ENCODE measurements around the gene TNNT3. TPM values are rescaled to one million over a fixed set of nuclear protein-coding genes. Genes with fewer than 3 reads are reported as not detected.

Gene TNNT3
- total and polyA plus RNA-seq, 5 donors, result 9.0 to 63.1 (median 39.9) TPM

- no peak for ATAC-seq
- no peaks in the 10 kb centered on the region for H3K9me3 ChIP-seq (ENCODE audit: control insufficient read depth, low read length)
- H3K27ac ChIP-seq (ENCODE audit: low read length), result no peak overlapping the region
- WGBS, result 92% methylated on average over 4 of the region's 4 CpGs
- no peaks in the 10 kb centered on the region for H3K27me3 ChIP-seq (ENCODE audit: control insufficient read depth, insufficient read depth)
- no peak overlapping the region for H3K4me3 ChIP-seq (ENCODE audit: low read length)
- intact Hi-C loops (cut with DNase I), result loop anchor here in 2 of 4 donors (10.0 kb wide), 2 partner anchors 46 to 54 kb away; partner anchors contain the start of gene MRPL23 (in 1 of the 2)
- no peaks in the 10 kb centered on the region for H3K4me1 ChIP-seq (ENCODE audit: control insufficient read depth, insufficient read depth, low read length)
- DNase-seq, result no peak
These were observed 20.4 kb upstream of the TNNT3 start for GRCh38 chr11:1899090-1899489.

GRCh38 chr11:1899686-1900085 lies 19.8 kb upstream of the TNNT3 start:
- H3K9me3 ChIP-seq (ENCODE audit: control insufficient read depth, low read length), result no peaks in the 10 kb centered on the region
- WGBS, result 78% methylated on average over 5 of the region's 5 CpGs
- H3K27ac ChIP-seq (ENCODE audit: low read length), result no peak overlapping the region
- ATAC-seq, result no peak
- DNase-seq, result no peak
- no peaks in the 10 kb centered on the region for H3K27me3 ChIP-seq (ENCODE audit: control insufficient read depth, insufficient read depth)
- no peaks in the 10 kb centered on the region for H3K4me1 ChIP-seq (ENCODE audit: control insufficient read depth, insufficient read depth, low read length)
- intact Hi-C loops (cut with DNase I), result loop anchor here in 2 of 4 donors (10.0 kb wide), 2 partner anchors 45 to 55 kb away; partner anchors contain the start of gene MRPL23 (in 1 of the 2)
- no peak overlapping the region for H3K4me3 ChIP-seq (ENCODE audit: low read length)

GRCh38 chr11:1906181-1906580 lies 13.3 kb upstream of the TNNT3 start:
- Histone ChIP-seq H3K27me3 (ENCODE audit: control insufficient read depth, insufficient read depth) (no peaks in the 10 kb centered on the region), H3K27ac (ENCODE audit: low read length) (no peak overlapping the region), H3K9me3 (ENCODE audit: control insufficient read depth, low read length) (no peaks in the 10 kb centered on the region), H3K4me3 (ENCODE audit: low read length) (no peak overlapping the region), H3K4me1 (ENCODE audit: control insufficient read depth, insufficient read depth, low read length) (peaks cover 7% of the 10 kb centered on the region)
- intact Hi-C loops (cut with DNase I), result no loop called here
- 29% methylated on average over 5 of the region's 5 CpGs for WGBS
- no peak for DNase-seq
- ATAC-seq, result no peak

- WGBS, result 42% methylated on average over 14 of the region's 14 CpGs
- Histone ChIP-seq H3K9me3 (ENCODE audit: control insufficient read depth, low read length) (no peaks in the 10 kb centered on the region), H3K27ac (ENCODE audit: low read length) (peak overlapping the region; percentile 49), H3K4me1 (ENCODE audit: control insufficient read depth, insufficient read depth, low read length) (peaks cover 7% of the 10 kb centered on the region), H3K4me3 (ENCODE audit: low read length) (no peak overlapping the region), H3K27me3 (ENCODE audit: control insufficient read depth, insufficient read depth) (no peaks in the 10 kb centered on the region)
- peak in 1 of 3 donors; percentile 49 for DNase-seq
- peak; percentile 16 to 37 for ATAC-seq
- intact Hi-C loops (cut with DNase I), result no loop called here
These were observed 12.7 kb upstream of the TNNT3 start for GRCh38 chr11:1906611-1907423.

DNA sequence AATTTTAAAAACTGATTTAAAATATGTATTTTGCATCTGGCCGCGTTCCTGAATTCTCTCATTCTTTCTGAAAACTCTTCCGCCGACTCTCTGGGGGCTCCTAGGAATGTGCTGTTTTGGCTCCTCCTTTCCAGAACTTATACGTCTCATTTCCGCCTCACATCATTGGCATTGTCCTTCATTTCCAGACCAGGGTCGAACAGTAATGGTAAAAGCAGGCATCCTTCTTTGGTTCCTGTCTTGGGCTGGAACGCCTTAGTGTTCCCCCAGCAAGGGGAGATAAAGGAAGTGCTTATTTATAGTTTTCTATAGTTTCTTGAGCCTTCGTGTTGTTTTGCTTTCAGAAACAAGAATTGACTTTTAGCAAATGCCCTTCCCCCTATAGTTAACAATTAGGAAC lies 10.9 kb upstream of the TNNT3 start:
- WGBS, result 23% methylated on average over 9 of the region's 9 CpGs
- H3K27ac ChIP-seq (ENCODE audit: low read length), result peak overlapping the region; percentile 65
- no peaks in the 10 kb centered on the region for H3K27me3 ChIP-seq (ENCODE audit: control insufficient read depth, insufficient read depth)
- peak; percentile 49 to 55 for ATAC-seq
- peak overlapping the region; percentile 13 for H3K4me3 ChIP-seq (ENCODE audit: low read length)
- peaks cover 7% of the 10 kb centered on the region for H3K4me1 ChIP-seq (ENCODE audit: control insufficient read depth, insufficient read depth, low read length)
- DNase-seq, result peak in 1 of 3 donors; percentile 45
- H3K9me3 ChIP-seq (ENCODE audit: control insufficient read depth, low read length), result no peaks in the 10 kb centered on the region
- intact Hi-C loops (cut with DNase I), result no loop called here

GRCh38 chr11:1909524-1909923 lies 10.0 kb upstream of the TNNT3 start:
- intact Hi-C loops (cut with DNase I), result no loop called here

DNA sequence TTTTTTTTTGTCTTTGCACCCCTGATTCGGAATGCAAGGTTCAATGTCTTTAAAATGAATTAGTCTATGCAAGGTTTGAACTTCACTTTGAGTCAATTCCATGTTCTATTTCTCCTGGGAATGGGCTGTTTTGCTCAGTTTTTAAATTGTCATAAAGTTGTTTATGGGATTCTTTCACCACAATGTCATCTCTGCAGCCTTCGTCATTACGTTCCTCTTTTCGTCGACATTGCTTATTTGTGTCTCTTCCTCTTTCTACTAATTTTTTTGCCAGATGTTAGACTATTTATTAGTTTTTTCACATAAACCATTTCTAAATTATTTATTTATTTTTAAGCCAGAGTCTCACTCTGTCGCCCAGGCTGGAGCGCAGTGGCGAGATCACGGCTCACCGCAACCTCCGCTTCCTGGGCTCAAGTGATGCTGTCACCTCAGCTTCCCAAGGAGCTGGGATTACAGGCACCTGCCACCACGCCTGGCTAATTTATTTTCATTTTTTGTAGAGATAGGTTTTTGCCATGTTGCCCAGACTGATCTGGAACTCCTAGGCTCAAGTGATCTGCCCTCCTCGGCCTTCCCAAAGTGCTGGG lies 7.1 kb upstream of the TNNT3 start:
- no peaks in the 10 kb centered on the region for H3K4me1 ChIP-seq (ENCODE audit: control insufficient read depth, insufficient read depth, low read length)
- H3K27ac ChIP-seq (ENCODE audit: low read length), result no peak overlapping the region
- DNase-seq (peak in 1 of 3 donors; percentile 27), ATAC-seq (no peak)
- intact Hi-C loops (cut with DNase I), result loop anchor here in 1 of 4 donors (10.0 kb wide), 1 partner anchor 58 kb away; the partner anchor contains the start of gene LSP1
- H3K4me3 ChIP-seq (ENCODE audit: low read length), result no peak overlapping the region
- H3K27me3 ChIP-seq (ENCODE audit: control insufficient read depth, insufficient read depth), result no peaks in the 10 kb centered on the region
- WGBS, result 73% methylated on average over 13 of the region's 13 CpGs
- no peaks in the 10 kb centered on the region for H3K9me3 ChIP-seq (ENCODE audit: control insufficient read depth, low read length)

More at GRCh38 chr11:1909524-1909923, 10.0 kb upstream of the TNNT3 start:
- H3K27me3 ChIP-seq (ENCODE audit: control insufficient read depth, insufficient read depth), result no peaks in the 10 kb centered on the region
- 90% methylated on average over 7 of the region's 7 CpGs for WGBS
- peaks cover 7% of the 10 kb centered on the region for H3K4me1 ChIP-seq (ENCODE audit: control insufficient read depth, insufficient read depth, low read length)
- H3K9me3 ChIP-seq (ENCODE audit: control insufficient read depth, low read length), result no peaks in the 10 kb centered on the region
- no peak overlapping the region for H3K4me3 ChIP-seq (ENCODE audit: low read length)
- ATAC-seq (no peak), DNase-seq (no peak)
- H3K27ac ChIP-seq (ENCODE audit: low read length), result no peak overlapping the region

DNA sequence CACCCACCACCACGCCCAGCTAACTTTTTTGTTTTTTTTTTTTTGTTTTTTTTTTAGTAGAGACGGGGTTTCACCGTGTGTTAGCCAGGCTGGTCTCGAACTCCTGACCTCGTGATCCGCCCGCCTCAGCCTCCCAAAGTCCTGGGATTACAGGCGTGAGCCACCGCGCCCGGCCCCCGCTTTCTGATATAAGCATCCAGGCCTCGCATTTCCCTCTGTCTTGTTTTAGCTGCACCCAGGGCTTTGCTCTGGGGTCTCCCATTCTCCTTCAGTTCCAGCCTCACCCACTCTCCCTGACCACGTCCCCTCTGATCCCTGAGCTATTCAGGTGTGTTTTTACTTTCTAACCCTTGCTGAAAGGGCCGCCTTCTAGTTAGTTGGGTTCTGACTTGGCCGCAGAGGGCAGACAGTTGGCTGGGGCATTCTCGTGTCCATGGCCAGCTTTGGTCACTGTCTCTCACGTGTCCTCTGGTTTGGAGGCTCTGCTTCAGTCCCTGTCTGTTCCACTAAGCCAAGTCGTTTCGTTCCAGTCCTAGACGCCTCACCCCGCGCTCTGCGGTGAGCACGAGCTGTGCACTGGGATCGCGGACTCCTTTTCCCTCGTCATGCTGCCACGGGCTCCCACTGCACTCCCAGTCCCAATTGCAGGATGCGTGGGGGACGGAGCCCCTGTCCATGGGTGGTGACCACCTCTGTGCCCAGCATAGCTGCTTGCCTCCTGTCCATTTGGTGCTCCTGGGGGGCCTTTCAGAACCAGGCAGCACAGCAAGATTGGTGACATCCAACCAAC lies 6.0 kb upstream of the TNNT3 start:
- Histone ChIP-seq H3K9me3 (ENCODE audit: control insufficient read depth, low read length) (no peaks in the 10 kb centered on the region), H3K27me3 (ENCODE audit: control insufficient read depth, insufficient read depth) (no peaks in the 10 kb centered on the region), H3K4me3 (ENCODE audit: low read length) (no peak overlapping the region), H3K27ac (ENCODE audit: low read length) (no peak overlapping the region), H3K4me1 (ENCODE audit: control insufficient read depth, insufficient read depth, low read length) (no peaks in the 10 kb centered on the region)
- DNase-seq (peak in 1 of 3 donors; percentile 50), ATAC-seq (no peak)
- intact Hi-C loops (cut with DNase I), result loop anchor here in 1 of 4 donors (10.0 kb wide), 1 partner anchor 59 kb away; the partner anchor contains the start of gene LSP1
- 92% methylated on average over 31 of the region's 31 CpGs for WGBS

GRCh38 chr11:1915795-1916131 lies 3.7 kb upstream of the TNNT3 start:
- intact Hi-C loops (cut with DNase I), result loop anchor here (1.0 to 10.0 kb wide), 3 partner anchors 22 to 61 kb away; partner anchors contain the start of gene LSP1 (in 1 of the 4)
- ATAC-seq, result no peak
- no peak overlapping the region for H3K27ac ChIP-seq (ENCODE audit: low read length)
- no peaks in the 10 kb centered on the region for H3K27me3 ChIP-seq (ENCODE audit: control insufficient read depth, insufficient read depth)
- no peak for DNase-seq
- H3K9me3 ChIP-seq (ENCODE audit: control insufficient read depth, low read length), result no peaks in the 10 kb centered on the region
- peaks cover 4% of the 10 kb centered on the region for H3K4me1 ChIP-seq (ENCODE audit: control insufficient read depth, insufficient read depth, low read length)
- WGBS, result 94% methylated on average over 2 of the region's 2 CpGs
- no peak overlapping the region for H3K4me3 ChIP-seq (ENCODE audit: low read length)

DNA sequence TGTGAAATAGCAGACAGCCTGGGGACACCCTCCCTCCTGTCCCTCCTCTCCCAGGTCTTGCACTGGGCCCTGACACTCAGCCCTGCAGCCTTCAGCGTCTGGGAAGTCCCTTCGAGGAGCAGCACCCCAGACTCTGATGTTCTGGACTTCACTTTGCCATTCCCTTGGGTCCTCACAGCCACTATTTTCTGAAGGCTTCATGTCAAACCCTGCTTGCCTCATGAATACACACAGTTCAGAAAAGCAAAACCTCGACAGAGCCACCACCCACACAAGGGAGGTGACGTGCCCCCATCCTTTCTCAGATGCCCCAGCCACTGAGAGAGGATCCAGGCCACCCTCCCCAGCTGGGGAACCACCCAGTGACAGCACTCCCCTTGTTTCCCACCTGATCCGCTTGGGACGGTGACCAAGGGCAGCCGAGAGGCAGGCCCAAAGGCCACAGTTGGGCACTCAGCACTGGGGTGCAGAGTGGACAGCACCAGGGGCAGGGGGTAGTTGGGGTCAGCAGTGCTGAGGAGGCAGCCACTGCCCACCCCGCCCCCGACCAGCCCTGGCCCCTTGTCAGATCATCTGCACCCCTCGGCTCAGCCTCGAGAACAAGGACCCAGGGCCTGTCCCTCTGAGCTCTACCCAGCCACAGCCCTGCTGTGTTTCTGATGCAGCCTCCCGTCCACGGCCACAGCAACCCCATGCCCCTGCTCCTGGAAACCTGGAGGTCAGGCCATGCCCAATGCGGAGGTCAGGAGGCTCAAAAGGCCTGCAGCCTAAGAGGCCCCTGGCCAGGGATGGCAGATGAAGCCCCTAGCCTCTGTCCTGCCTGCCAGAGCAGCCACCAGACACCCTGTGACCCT lies 3.1 kb upstream of the TNNT3 start:
- intact Hi-C loops (cut with DNase I), result loop anchor here (1.0 to 10.0 kb wide), 3 partner anchors 23 to 62 kb away; partner anchors contain the start of gene LSP1 (in 1 of the 4)
- WGBS, result 81% methylated on average over 14 of the region's 14 CpGs
- ATAC-seq, result no peak
- peaks cover 4% of the 10 kb centered on the region for H3K4me1 ChIP-seq (ENCODE audit: control insufficient read depth, insufficient read depth, low read length)
- peak in 2 of 3 donors; percentile 43 to 46 for DNase-seq
- H3K27ac ChIP-seq (ENCODE audit: low read length), result no peak overlapping the region
- H3K4me3 ChIP-seq (ENCODE audit: low read length), result no peak overlapping the region
- no peaks in the 10 kb centered on the region for H3K9me3 ChIP-seq (ENCODE audit: control insufficient read depth, low read length)
- no peaks in the 10 kb centered on the region for H3K27me3 ChIP-seq (ENCODE audit: control insufficient read depth, insufficient read depth)

Measured in right cardiac atrium (tissue), 5 donors.